Colonic mucosa (tissue), 4 donors: ENCODE data around the gene PKP1. TPM values are rescaled to one million over a fixed set of nuclear protein-coding genes. Genes with fewer than 3 reads are reported as not detected.

Experiments used
- DNase-seq: peaks from one replicate; pipeline ENCODE4 v3.0.0-alpha.2; 2020
- H3K27ac ChIP-seq: fragments of 200-600 bp; one replicate; pipeline ENCODE4 v1.8.0; 2021
- H3K27me3 ChIP-seq: fragments of 200-600 bp; one replicate; pipeline ENCODE4 v1.8.0; 2021
- H3K36me3 ChIP-seq: fragments of 200-600 bp; one replicate; pipeline ENCODE4 v1.8.0; 2021
- H3K4me1 ChIP-seq: fragments of 200-600 bp; one replicate; pipeline ENCODE4 v1.8.0; 2021; ENCODE audit warnings: mild to moderate bottlenecking
- H3K4me3 ChIP-seq: fragments of 200-600 bp; one replicate; pipeline ENCODE4 v1.8.0; 2021
- H3K9ac ChIP-seq, 2 donors: one replicate each; pipeline ENCODE4 v1.7.0; 2013; ENCODE audit warnings: control low read depth in 2 of 2, low read depth in 2 of 2, low read length in 2 of 2
- H3K9me3 ChIP-seq: fragments of 200-600 bp; one replicate; pipeline ENCODE4 v1.8.0; 2021
- intact Hi-C: fragments of 100-400 bp; cut with DNase I; formaldehyde crosslinking; loops from one replicate; pipeline ENCODE4 v1.14.1; 2022
- total RNA-seq, 2 donors: library from RNA; stranded (reverse); fragmentation: NEBNext Ultra II Directional in 1 of 2; extraction: Animal tissue kit (Norgen Biotek cat#: 25700) in 1 of 2; gene quantifications; one replicate each; pipeline ENCODE4 v1.2.1, GENCODE V29; 2021
- TF ChIP-seq, protein P1 (sequence below): fragments of 200-600 bp; IDR thresholded peaks from one replicate; pipeline ENCODE4 v1.8.0; 2022; ENCODE audit warnings: antibody characterized with exemption, mild to moderate bottlenecking
- donor health status: healthy.
- donor health status: DM: no; HTN: no; CAD: no.
- donor health status: DM: no; HTN: no; CAD: no.

Gene PKP1
- total RNA-seq, 2 donors from 2014 or later: 0.54 to 0.74 TPM

DNA sequence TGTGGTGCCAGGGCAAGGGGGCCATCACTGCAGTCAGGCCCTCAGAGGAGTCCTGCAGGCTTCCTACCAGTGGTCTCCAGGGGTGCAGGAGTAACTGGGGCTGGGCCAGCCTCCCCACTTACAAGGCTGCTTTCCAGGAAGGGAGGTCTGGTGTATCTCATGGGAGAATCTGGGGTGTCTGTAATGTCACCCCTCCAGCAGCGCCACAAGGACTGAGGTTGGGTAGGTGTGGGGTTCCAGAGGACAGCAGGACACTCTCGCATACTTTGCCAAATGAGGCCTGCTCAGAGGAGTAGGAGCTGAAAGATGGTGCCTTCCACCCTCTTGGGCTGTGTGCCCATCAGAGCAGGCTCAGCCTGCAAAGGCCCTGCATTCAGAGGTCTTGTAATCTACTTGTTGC lies 47.2 kb downstream of the PKP1 start:
- H3K4me3 ChIP-seq: no peak overlapping the region
- intact Hi-C loops: no loop called here

GRCh38 chr1:201331166-201331565 lies 47.9 kb downstream of the PKP1 start:
- TF ChIP-seq, protein P1, sequence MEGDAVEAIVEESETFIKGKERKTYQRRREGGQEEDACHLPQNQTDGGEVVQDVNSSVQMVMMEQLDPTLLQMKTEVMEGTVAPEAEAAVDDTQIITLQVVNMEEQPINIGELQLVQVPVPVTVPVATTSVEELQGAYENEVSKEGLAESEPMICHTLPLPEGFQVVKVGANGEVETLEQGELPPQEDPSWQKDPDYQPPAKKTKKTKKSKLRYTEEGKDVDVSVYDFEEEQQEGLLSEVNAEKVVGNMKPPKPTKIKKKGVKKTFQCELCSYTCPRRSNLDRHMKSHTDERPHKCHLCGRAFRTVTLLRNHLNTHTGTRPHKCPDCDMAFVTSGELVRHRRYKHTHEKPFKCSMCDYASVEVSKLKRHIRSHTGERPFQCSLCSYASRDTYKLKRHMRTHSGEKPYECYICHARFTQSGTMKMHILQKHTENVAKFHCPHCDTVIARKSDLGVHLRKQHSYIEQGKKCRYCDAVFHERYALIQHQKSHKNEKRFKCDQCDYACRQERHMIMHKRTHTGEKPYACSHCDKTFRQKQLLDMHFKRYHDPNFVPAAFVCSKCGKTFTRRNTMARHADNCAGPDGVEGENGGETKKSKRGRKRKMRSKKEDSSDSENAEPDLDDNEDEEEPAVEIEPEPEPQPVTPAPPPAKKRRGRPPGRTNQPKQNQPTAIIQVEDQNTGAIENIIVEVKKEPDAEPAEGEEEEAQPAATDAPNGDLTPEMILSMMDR: no peak
- H3K27me3 ChIP-seq: no peaks in the 10 kb centered on the region
- no peak for DNase-seq
- no peak overlapping the region for H3K4me3 ChIP-seq
- intact Hi-C loops: no loop called here
- H3K27ac ChIP-seq: no peak overlapping the region
- no peaks in the 10 kb centered on the region for H3K36me3 ChIP-seq
- H3K4me1 ChIP-seq: no peaks in the 10 kb centered on the region
- no peaks in the 10 kb centered on the region for H3K9me3 ChIP-seq
- no peak overlapping the region for H3K9ac ChIP-seq

More for the DNA sequence above, 47.2 kb downstream of the PKP1 start:
- H3K4me1 ChIP-seq: no peaks in the 10 kb centered on the region
- no peak for DNase-seq
- no peak overlapping the region for H3K27ac ChIP-seq
- H3K27me3 ChIP-seq: no peaks in the 10 kb centered on the region
- H3K36me3 ChIP-seq: no peaks in the 10 kb centered on the region
- TF ChIP-seq, protein P1: no peak
- no peak overlapping the region for H3K9ac ChIP-seq
- no peaks in the 10 kb centered on the region for H3K9me3 ChIP-seq

DNA sequence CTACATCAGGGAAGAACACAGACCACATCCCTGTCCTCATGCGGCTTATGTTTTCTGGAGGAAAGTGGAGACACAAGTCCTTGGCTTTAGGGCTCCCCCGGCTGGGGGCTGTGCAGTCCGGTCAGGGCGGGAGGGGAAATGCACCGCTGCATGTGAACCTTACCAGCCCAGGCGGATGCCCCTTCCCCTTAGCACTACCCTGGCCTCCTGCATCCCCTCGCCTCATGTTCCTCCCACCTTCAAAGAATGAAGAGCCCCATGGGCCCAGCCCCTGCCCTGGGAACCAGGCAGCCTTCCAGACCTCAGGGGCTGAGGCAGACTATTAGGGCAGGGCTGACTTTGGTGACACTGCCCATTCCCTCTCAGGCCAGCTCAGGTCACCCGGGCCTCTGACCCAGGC lies 48.7 kb downstream of the PKP1 start:
- intact Hi-C loops: no loop called here
- no peak overlapping the region for H3K9ac ChIP-seq
- H3K4me3 ChIP-seq: no peak overlapping the region
- no peaks in the 10 kb centered on the region for H3K9me3 ChIP-seq
- no peak overlapping the region for H3K27ac ChIP-seq
- H3K27me3 ChIP-seq: no peaks in the 10 kb centered on the region
- no peaks in the 10 kb centered on the region for H3K4me1 ChIP-seq
- TF ChIP-seq, protein P1: no peak
- no peak for DNase-seq
- H3K36me3 ChIP-seq: no peaks in the 10 kb centered on the region

- no peaks in the 10 kb centered on the region for H3K36me3 ChIP-seq
- H3K9ac ChIP-seq: no peak overlapping the region
- intact Hi-C loops: no loop called here
- no peaks in the 10 kb centered on the region for H3K27me3 ChIP-seq
- DNase-seq: no peak
- H3K4me3 ChIP-seq: no peak overlapping the region
- TF ChIP-seq, protein P1: no peak
- H3K27ac ChIP-seq: no peak overlapping the region
- no peaks in the 10 kb centered on the region for H3K4me1 ChIP-seq
- H3K9me3 ChIP-seq: no peaks in the 10 kb centered on the region
These were observed 49.5 kb downstream of the PKP1 start for GRCh38 chr1:201332616-201333335.

- H3K27me3 ChIP-seq: no peaks in the 10 kb centered on the region
- DNase-seq: no peak
- no peaks in the 10 kb centered on the region for H3K4me1 ChIP-seq
- H3K9ac ChIP-seq: no peak overlapping the region
- intact Hi-C loops: no loop called here
- H3K36me3 ChIP-seq: no peaks in the 10 kb centered on the region
- H3K27ac ChIP-seq: no peak overlapping the region
- H3K4me3 ChIP-seq: no peak overlapping the region
- TF ChIP-seq, protein P1: no peak
- no peaks in the 10 kb centered on the region for H3K9me3 ChIP-seq
These were observed 51.2 kb downstream of the PKP1 start for GRCh38 chr1:201334325-201335173.
